B cell (primary cell): ENCODE data around the gene NCLN. TPM values are rescaled to one million over a fixed set of nuclear protein-coding genes. Genes with fewer than 3 reads are reported as not detected.

Source experiments
- ATAC-seq: fragments of 200-7000 bp; cut with Tn5 transposase; one replicate; pipeline ENCODE4 v1.10.0; 2021; ENCODE audit warnings: low read depth, mild to moderate bottlenecking, moderate number of reproducible peaks, moderate library complexity
- CTCF ChIA-PET: fragments of 350-600 bp; sonication (Branson Sonifier 250); formaldehyde crosslinking; loops from one replicate; lab custom pipeline; 2021; ENCODE audit warnings: antibody characterized with exemption, inconsistent platforms; lab: Charles Lee
- POLR2A ChIA-PET: fragments of 350-600 bp; sonication (Branson Sonifier 250); formaldehyde crosslinking; loops from one replicate; lab custom pipeline; 2021; ENCODE audit warnings: antibody characterized with exemption; lab: Charles Lee
- DNase-seq: peaks from one replicate; pipeline ENCODE4 v3.0.0; 2013
- H2AFZ ChIP-seq: 2 replicates; pipeline ENCODE4 v1.6.1; 2012; ENCODE audit warnings: mild to moderate bottlenecking, low read depth, low read length; ENCODE audit not compliant: insufficient read depth, poor library complexity, severe bottlenecking
- H3K27ac ChIP-seq, 2 donors: 1 replicate in 1 of 2; 2 replicates in 1 of 2; pipeline ENCODE4 v1.5.1; 2012 to 2013; ENCODE audit warnings: low read length in 2 of 2, mild to moderate bottlenecking in 2 of 2, moderate library complexity in 1 of 2
- H3K27me3 ChIP-seq, 4 experiments: fragments of 200-600 bp in 1 of 4; sonication (generic) in 1 of 4; replicated peaks in 1 of 4; 1 replicate in 2 of 4; 2 replicates in 2 of 4; pipeline versions ENCODE4 v1.6.1 to v1.7.0; 2013 to 2016; ENCODE audit warnings: low read length in 3 of 4, mild to moderate bottlenecking in 2 of 4, mixed read lengths in 1 of 4, moderate library complexity in 1 of 4; ENCODE audit not compliant: insufficient read depth in 4 of 4, control insufficient read depth in 3 of 4; ENCODE audit errors: control extremely low read depth in 1 of 4
- H3K36me3 ChIP-seq, 2 experiments: replicated peaks in 1 of 2; 1 replicate in 1 of 2; 2 replicates in 1 of 2; pipeline versions ENCODE4 v1.6.1 to v1.7.1; 2013; ENCODE audit warnings: low read length in 1 of 2; ENCODE audit not compliant: insufficient read depth in 2 of 2, control insufficient read depth in 1 of 2; ENCODE audit errors: control extremely low read depth in 1 of 2, extremely low read depth in 1 of 2
- H3K4me1 ChIP-seq, 2 donors: fragments of 200-600 bp in 1 of 2; sonication (generic) in 1 of 2; 1 replicate in 1 of 2; 2 replicates in 1 of 2; pipeline versions ENCODE4 v1.5.1 to v1.6.1; 2013 to 2017; ENCODE audit warnings: low read length in 2 of 2; ENCODE audit not compliant: control insufficient read depth in 2 of 2, insufficient read depth in 2 of 2
- H3K4me2 ChIP-seq: replicated peaks from 2 replicates; pipeline ENCODE3; 2012; ENCODE audit warnings: mild to moderate bottlenecking, low read depth, low read length; ENCODE audit not compliant: poor library complexity, severe bottlenecking
- H3K4me3 ChIP-seq, 5 experiments: fragments of 200-600 bp in 1 of 5; sonication (generic) in 1 of 5; 1 replicate in 3 of 5; 2 replicates in 2 of 5; pipeline versions ENCODE4 v1.5.1 to v1.7.0; 2011 to 2016; ENCODE audit warnings: low read length in 4 of 5, mild to moderate bottlenecking in 4 of 5, low read depth in 2 of 5, control low read depth in 1 of 5, moderate library complexity in 1 of 5; ENCODE audit not compliant: insufficient read depth in 1 of 5; ENCODE audit errors: control extremely low read depth in 1 of 5, extremely low read depth in 1 of 5
- H3K79me2 ChIP-seq: fragments of 200-600 bp; sonication (generic); one replicate; pipeline ENCODE4 v1.6.0; 2016; ENCODE audit warnings: low read length; ENCODE audit not compliant: control insufficient read depth, insufficient read depth
- H3K9ac ChIP-seq: fragments of 200-600 bp; sonication (generic); 2 replicates; pipeline ENCODE4 v1.6.1; 2017; ENCODE audit warnings: mild to moderate bottlenecking, low read length, moderate library complexity
- H3K9me3 ChIP-seq, 3 donors: one replicate each; pipeline versions ENCODE4 v1.6.1 to v1.7.1; 2013; ENCODE audit warnings: low read length in 2 of 3; ENCODE audit not compliant: control insufficient read depth in 2 of 3, insufficient read depth in 1 of 3; ENCODE audit errors: control extremely low read depth in 1 of 3
- H4K20me1 ChIP-seq: 2 replicates; pipeline ENCODE4 v1.6.0; 2012; ENCODE audit warnings: mild to moderate bottlenecking, low read length; ENCODE audit not compliant: insufficient read depth, control insufficient read depth, poor library complexity, severe bottlenecking
- H3K27ac Mint-ChIP-seq: one replicate; pipeline ENCODE4 v1.8.0; 2021; ENCODE audit warnings: mixed read lengths
- H3K27me3 Mint-ChIP-seq: one replicate; pipeline ENCODE4 v1.8.0; 2021; ENCODE audit warnings: mixed read lengths
- H3K4me1 Mint-ChIP-seq: one replicate; pipeline ENCODE4 v1.8.0; 2021; ENCODE audit warnings: mixed read lengths
- H3K4me3 Mint-ChIP-seq: one replicate; pipeline ENCODE4 v1.8.0; 2021; ENCODE audit warnings: mixed read lengths
- H3K9me3 Mint-ChIP-seq: one replicate; pipeline ENCODE4 v1.8.0; 2022; ENCODE audit warnings: mixed read lengths; ENCODE audit not compliant: insufficient read depth
- CTCF ChIP-seq: fragments of 200-600 bp; IDR thresholded peaks from one replicate; pipeline ENCODE4 v1.8.0; 2022; ENCODE audit warnings: antibody characterized with exemption, mild to moderate bottlenecking
- EZH2 ChIP-seq: IDR thresholded peaks from 2 replicates; pipeline ENCODE4 v1.6.1; 2012; ENCODE audit warnings: borderline replicate concordance, low read depth, mild to moderate bottlenecking, moderate library complexity, low read length; ENCODE audit not compliant: insufficient read depth, poor library complexity, severe bottlenecking
- WGBS: methylation state at CpG from one replicate; pipeline ENCODE4 v1.1.5; 2013; ENCODE audit warnings: missing lambda C conversion rate; ENCODE audit not compliant: insufficient coverage; 5-methylcytosine and 5-hydroxymethylcytosine counted together
- intact Hi-C: fragments of 100-400 bp; cut with micrococcal nuclease; formaldehyde crosslinking; loops from one replicate; pipeline ENCODE4 v1.10.0; 2022
- polyA plus RNA-seq: library from polyadenylated mRNA; depleted of rRNA; stranded (reverse); fragments of >200 nt; gene quantifications from 2 replicates; pipeline ENCODE4 v1.2.3, GENCODE V29; 2012
- total RNA-seq, 2 donors: library from RNA; stranded (reverse); fragments of 120-200 nt in 1 of 2; gene quantifications; 1 replicate in 1 of 2; 2 replicates in 1 of 2; pipeline versions ENCODE4 v1.2.3 to v1.2.4, GENCODE V29; 2013 to 2022

NCLN gene
- total and polyA plus RNA-seq, 2 donors (not counting 1 experiment from before 2014, with no cell fraction given) = 55.0 to 82.0 TPM

- Histone ChIP-seq H3K79me2 (no peaks in the 10 kb centered on the region), H3K4me1 (peaks cover 0 to 5% of the 10 kb centered on the region in 2 donors), H3K4me2 (no peak overlapping the region), H3K36me3 (no peaks in the 10 kb centered on the region), H3K4me3 (no peak overlapping the region), H4K20me1 (no peaks in the 10 kb centered on the region), H3K27me3 (peaks cover 0 to 39% (median 12%) of the 10 kb centered on the region in 4 experiments), H2AFZ (no peak overlapping the region), H3K27ac (no peak overlapping the region), H3K9me3 (peaks cover 0 to 4% (median 0%) of the 10 kb centered on the region in 3 donors), H3K9ac (no peak overlapping the region)
- TF ChIP-seq CTCF = no peak
- TF ChIP-seq EZH2 = no peak
- CTCF ChIA-PET = interaction anchor here (0.6 to 1.3 kb wide), 2 partner anchors 11 to 80 kb away, joined by 3 to 4 read pairs; no protein-coding TSS in a partner anchor
- 92% methylated on average over 5 of the region's 5 CpGs for WGBS
- POLR2A ChIA-PET = interaction anchor here (0.5 kb wide), 1 partner anchor 373 kb away, joined by 3 read pairs; no protein-coding TSS in a partner anchor
- Mint-ChIP-seq H3K9me3 (no peaks in the 10 kb centered on the region), H3K27ac (no peak overlapping the region), H3K4me3 (no peak overlapping the region), H3K4me1 (peaks cover 4% of the 10 kb centered on the region), H3K27me3 (peaks cover 16% of the 10 kb centered on the region)
- intact Hi-C loops = no loop called here
- no peak for ATAC-seq
- DNase-seq = peak; percentile 9
Observed at GRCh38 chr19:3222709-3223108, 37.0 kb downstream of the NCLN start.

DNA sequence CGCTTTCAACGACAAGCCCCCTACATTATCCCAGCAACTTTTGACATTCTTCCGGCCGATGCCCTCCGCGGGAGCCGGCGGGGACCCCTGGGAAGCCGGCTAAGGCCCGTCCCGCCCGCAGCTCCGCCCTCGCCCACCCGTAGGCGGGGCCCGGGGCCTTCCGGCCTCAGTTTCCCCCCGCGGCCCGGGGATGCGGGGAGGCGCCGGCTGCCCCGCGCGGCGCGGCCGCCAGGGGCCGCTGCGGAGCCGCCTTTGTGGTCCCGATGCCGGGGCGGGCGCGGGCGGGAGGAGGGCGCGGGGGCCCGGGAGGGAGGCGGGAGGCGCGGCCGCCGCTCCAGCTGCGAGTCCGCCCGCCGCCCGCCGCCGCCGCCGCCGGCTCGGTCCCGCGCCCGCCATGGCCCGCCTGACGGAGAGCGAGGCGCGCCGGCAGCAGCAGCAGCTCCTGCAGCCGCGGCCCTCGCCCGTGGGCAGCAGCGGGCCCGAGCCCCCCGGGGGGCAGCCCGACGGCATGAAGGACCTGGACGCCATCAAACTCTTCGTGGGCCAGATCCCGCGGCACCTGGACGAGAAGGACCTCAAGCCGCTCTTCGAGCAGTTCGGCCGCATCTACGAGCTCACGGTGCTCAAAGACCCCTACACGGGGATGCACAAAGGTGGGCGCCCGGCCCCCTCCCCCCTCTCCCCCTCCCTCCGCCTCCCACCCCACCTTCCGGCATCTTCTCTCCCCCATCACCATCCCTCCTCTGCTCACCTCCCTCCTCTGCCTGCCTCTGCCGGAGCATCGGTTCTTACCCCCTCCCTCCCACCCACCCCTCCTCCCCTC lies 38.8 kb downstream of the NCLN start, which contains the start of gene CELF5:
TSS of gene CELF5 (plus strand) at position 316 of the 823 bp plus-strand sequence. CDS start at position 395, 79 bp downstream.
- H3K4me2 ChIP-seq = peak within 1 kb of the TSS; percentile 70
- intact Hi-C loops = no loop called here
- no peaks in the 10 kb centered on the region for H3K9me3 Mint-ChIP-seq
- ChIA-PET CTCF (interaction anchor here (0.7 to 1.4 kb wide), 2 partner anchors 26 to 28 kb away, joined by 3 to 4 read pairs; no protein-coding TSS in a partner anchor), POLR2A (no interaction called here)
- under 1% methylated on average over 88 of the region's 94 CpGs for WGBS
- H3K79me2 ChIP-seq = no peaks in the 10 kb centered on the region
- no peaks in the 10 kb centered on the region for H4K20me1 ChIP-seq
- no peak within 1 kb of the TSS for H3K27ac ChIP-seq
- H3K27me3 ChIP-seq = peaks cover 0 to 56% (median 17%) of the 10 kb centered on the region in 4 experiments
- H2AFZ ChIP-seq = no peak within 1 kb of the TSS
- DNase-seq (peak; percentile 69), ATAC-seq (peak; percentile 74)
- no peaks in the 10 kb centered on the region for H3K36me3 ChIP-seq
- H3K4me3 Mint-ChIP-seq = peak within 1 kb of the TSS; percentile 52
- no peak for TF ChIP-seq EZH2
- peak; percentile 73 for TF ChIP-seq CTCF
- H3K9ac ChIP-seq = no peak within 1 kb of the TSS
- peaks cover 20% of the 10 kb centered on the region for H3K27me3 Mint-ChIP-seq
- peaks cover 0 to 5% of the 10 kb centered on the region in 2 donors for H3K4me1 ChIP-seq
- peaks cover 0 to 4% (median 0%) of the 10 kb centered on the region in 3 donors for H3K9me3 ChIP-seq
- peak within 1 kb of the TSS in 1 of 5 experiments; percentile 31 for H3K4me3 ChIP-seq
- peaks cover 7% of the 10 kb centered on the region for H3K4me1 Mint-ChIP-seq
- H3K27ac Mint-ChIP-seq = no peak within 1 kb of the TSS
